Measurements from ENCODE around the gene CRIM1. TPM values are rescaled to one million over a fixed set of nuclear protein-coding genes. Genes with fewer than 3 reads are reported as not detected.

Gene CRIM1
- total RNA-seq, 1 experiment from 2014 or later, result 27.6 TPM

GRCh38 chr2:36351291-36351690 lies 4.3 kb upstream of the CRIM1 start:
- H3K23ac ChIP-seq (ENCODE audit: insufficient read length, low read depth, low read length), result no peak overlapping the region
- no peak overlapping the region for H3K4me2 ChIP-seq (ENCODE audit: insufficient read depth, insufficient read length, low read length)
- H4K8ac ChIP-seq (replicated peaks; ENCODE audit: insufficient read length, low read depth, low read length), result no peak overlapping the region
- H3K27ac ChIP-seq (ENCODE audit: insufficient read length, low read depth, low read length), result no peak overlapping the region
- peaks cover 3% of the 10 kb centered on the region; the same call in 1 of the 2 replicates for H3K27me3 ChIP-seq (ENCODE audit: insufficient read depth, low read length)
- no peaks in the 10 kb centered on the region for H4K20me1 ChIP-seq (ENCODE audit: control insufficient read depth, insufficient read depth, insufficient read length)
- peaks cover 24% of the 10 kb centered on the region in 2 experiments for H3K4me1 Mint-ChIP-seq
- peaks cover 8% of the 10 kb centered on the region; the same call in 1 of the 2 replicates for H3K4me1 ChIP-seq (ENCODE audit: insufficient read depth, low read length)
- TF ChIP-seq, protein P1, sequence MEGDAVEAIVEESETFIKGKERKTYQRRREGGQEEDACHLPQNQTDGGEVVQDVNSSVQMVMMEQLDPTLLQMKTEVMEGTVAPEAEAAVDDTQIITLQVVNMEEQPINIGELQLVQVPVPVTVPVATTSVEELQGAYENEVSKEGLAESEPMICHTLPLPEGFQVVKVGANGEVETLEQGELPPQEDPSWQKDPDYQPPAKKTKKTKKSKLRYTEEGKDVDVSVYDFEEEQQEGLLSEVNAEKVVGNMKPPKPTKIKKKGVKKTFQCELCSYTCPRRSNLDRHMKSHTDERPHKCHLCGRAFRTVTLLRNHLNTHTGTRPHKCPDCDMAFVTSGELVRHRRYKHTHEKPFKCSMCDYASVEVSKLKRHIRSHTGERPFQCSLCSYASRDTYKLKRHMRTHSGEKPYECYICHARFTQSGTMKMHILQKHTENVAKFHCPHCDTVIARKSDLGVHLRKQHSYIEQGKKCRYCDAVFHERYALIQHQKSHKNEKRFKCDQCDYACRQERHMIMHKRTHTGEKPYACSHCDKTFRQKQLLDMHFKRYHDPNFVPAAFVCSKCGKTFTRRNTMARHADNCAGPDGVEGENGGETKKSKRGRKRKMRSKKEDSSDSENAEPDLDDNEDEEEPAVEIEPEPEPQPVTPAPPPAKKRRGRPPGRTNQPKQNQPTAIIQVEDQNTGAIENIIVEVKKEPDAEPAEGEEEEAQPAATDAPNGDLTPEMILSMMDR (conservative IDR thresholded peaks at IDR 0.05), result no peak
- no peaks in the 10 kb centered on the region for H3K9me3 ChIP-seq (ENCODE audit: control insufficient read depth, low read depth, low read length)
- H2BK20ac ChIP-seq (ENCODE audit: low read depth, low read length, poor library complexity, severe bottlenecking), result no peak overlapping the region
- H3K27ac Mint-ChIP-seq, result no peak overlapping the region; a peak in 1 of 7 replicates
- H3K9ac ChIP-seq (ENCODE audit: extremely low read depth, insufficient read length, low read length), result no peak overlapping the region
- no peak overlapping the region for H3K4ac ChIP-seq (ENCODE audit: low read depth, low read length)
- H2BK120ac ChIP-seq (ENCODE audit: low read depth, low read length, poor library complexity, severe bottlenecking), result no peak overlapping the region
- no peak overlapping the region for H4K91ac ChIP-seq (ENCODE audit: insufficient read length, low read depth, low read length)
- no peak overlapping the region for H4K5ac ChIP-seq (ENCODE audit: insufficient read length, low read depth, low read length)
- H3K4me3 Mint-ChIP-seq, result no peak overlapping the region
- H2AK5ac ChIP-seq (ENCODE audit: insufficient read length, low read length), result no peak overlapping the region
- DNase-seq, result no peak
- peaks cover 3% of the 10 kb centered on the region for H3K23me2 ChIP-seq (ENCODE audit: insufficient read length, low read depth, low read length, poor library complexity, severe bottlenecking)
- H2BK5ac ChIP-seq (ENCODE audit: insufficient read length, low read length), result no peak overlapping the region
- no peak overlapping the region for H2BK15ac ChIP-seq (ENCODE audit: low read depth, low read length)
- H3K79me1 ChIP-seq (ENCODE audit: insufficient read depth, low read depth, low read length, poor library complexity, severe bottlenecking), result no peaks in the 10 kb centered on the region
- no peaks in the 10 kb centered on the region; a peak in 2 of 7 replicates for H3K36me3 Mint-ChIP-seq (ENCODE audit: insufficient read depth in 1 of 3, low read depth in 3 of 3)
- no peak overlapping the region for H3T11ph ChIP-seq (ENCODE audit: low read length)
- no peaks in the 10 kb centered on the region; a peak in 1 of 5 replicates for H3K9me3 Mint-ChIP-seq
- H3K27me3 Mint-ChIP-seq (ENCODE audit: low read depth), result peaks cover 16% of the 10 kb centered on the region
- H3K18ac ChIP-seq (ENCODE audit: insufficient read length, low read depth, low read length), result no peak overlapping the region
- no peak overlapping the region for H2AFZ ChIP-seq (ENCODE audit: low read length)
- no peak overlapping the region for H3K14ac ChIP-seq (ENCODE audit: insufficient read depth, low read length)
- no peak overlapping the region for H3K56ac ChIP-seq (ENCODE audit: insufficient read length, low read depth, low read length)
- no peak overlapping the region for H2BK12ac ChIP-seq (ENCODE audit: insufficient read length, low read depth, low read length)
- peaks cover 3% of the 10 kb centered on the region; the same call in 1 of the 2 replicates for H3K79me2 ChIP-seq (ENCODE audit: insufficient read depth, low read length)
- WGBS (ENCODE audit: extremely low coverage, insufficient read length, low lambda C conversion rate), result no CpG with 5 or more reads among the region's 2 CpGs
